ENCODE measurements around the gene FAM20C.

DNA sequence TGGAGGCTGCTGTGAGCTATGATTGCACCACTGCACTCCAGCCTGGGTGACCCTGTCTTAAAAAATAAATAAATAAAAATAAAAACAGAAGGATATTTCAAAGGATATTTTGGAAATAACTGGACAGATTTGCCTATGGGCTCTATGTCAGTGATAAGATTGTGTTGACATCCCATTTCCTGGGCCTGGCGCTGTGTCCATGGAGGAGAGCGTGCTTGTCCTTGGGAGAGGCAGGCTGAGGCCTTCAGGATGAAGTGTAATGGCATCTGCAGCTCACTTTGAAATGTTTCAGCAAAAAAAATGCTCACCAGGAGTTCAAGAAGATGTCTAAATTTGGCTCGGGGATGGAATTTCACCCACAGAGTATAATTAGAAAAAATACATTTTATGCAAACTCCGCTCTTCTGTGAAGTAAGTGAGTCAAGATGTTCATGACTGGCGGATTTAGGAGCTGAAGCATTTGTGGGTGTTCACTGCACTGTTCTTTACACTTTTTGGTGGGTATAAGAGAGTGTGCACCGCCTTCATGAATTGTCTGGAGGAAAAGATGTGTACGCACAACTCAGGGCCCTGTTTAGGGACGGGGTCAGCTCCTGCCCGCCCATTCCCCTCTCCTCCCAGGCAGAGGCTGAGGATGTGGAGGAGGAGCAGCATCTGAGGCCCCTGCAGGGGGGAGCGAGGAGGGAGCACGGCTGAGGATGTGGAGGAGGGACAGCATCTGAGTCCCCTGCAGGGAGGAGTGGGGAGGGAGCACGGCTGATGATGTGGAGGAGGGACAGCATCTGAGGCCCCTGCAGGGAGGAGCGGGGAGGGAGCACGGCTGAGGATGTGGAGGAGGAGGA lies 79.1 kb downstream of the FAM20C start:
- TF ChIP-seq, protein P1, sequence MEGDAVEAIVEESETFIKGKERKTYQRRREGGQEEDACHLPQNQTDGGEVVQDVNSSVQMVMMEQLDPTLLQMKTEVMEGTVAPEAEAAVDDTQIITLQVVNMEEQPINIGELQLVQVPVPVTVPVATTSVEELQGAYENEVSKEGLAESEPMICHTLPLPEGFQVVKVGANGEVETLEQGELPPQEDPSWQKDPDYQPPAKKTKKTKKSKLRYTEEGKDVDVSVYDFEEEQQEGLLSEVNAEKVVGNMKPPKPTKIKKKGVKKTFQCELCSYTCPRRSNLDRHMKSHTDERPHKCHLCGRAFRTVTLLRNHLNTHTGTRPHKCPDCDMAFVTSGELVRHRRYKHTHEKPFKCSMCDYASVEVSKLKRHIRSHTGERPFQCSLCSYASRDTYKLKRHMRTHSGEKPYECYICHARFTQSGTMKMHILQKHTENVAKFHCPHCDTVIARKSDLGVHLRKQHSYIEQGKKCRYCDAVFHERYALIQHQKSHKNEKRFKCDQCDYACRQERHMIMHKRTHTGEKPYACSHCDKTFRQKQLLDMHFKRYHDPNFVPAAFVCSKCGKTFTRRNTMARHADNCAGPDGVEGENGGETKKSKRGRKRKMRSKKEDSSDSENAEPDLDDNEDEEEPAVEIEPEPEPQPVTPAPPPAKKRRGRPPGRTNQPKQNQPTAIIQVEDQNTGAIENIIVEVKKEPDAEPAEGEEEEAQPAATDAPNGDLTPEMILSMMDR (IDR thresholded peaks at IDR 0.05): no peak
- TF ChIP-seq POLR2A (IDR thresholded peaks at IDR 0.05): no peak
